Measurements from ENCODE around the gene UQCC2. TPM values are rescaled to one million over a fixed set of nuclear protein-coding genes. Genes with fewer than 3 reads are reported as not detected.

Gene UQCC2
- total RNA-seq, 2 experiments from 2014 or later = 64.9 to 85.3 TPM

DNA sequence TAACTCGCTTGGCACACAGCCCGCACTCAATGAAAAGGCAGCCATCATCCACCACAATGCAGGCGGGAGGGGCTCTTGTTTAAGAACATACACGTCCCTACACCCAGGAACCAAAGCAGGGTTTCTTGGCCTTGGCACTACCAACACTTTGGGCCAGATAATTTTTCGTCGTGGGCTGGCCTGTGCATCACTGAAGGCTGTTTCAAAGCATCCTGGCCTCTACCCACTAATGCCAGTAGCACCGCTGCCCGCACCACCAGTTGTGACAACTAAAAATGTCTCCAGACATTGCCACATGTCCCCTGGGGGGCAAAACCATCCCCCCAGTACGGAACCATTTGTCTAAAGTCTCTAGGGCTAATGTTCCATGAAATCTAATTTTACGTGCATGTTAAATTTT is 13.0 kb downstream of the UQCC2 start:
- no peaks in the 10 kb centered on the region for H3K9me3 ChIP-seq (ENCODE audit: low read length)
- peaks cover 35% of the 10 kb centered on the region for H3K4me1 ChIP-seq (ENCODE audit: insufficient read depth, low read length, poor library complexity, severe bottlenecking)
- no peak for TF ChIP-seq EZH2phosphoT487 (IDR thresholded peaks at IDR 0.05; ENCODE audit: borderline replicate concordance, low read depth, low read length)
- TF ChIP-seq, protein P1, sequence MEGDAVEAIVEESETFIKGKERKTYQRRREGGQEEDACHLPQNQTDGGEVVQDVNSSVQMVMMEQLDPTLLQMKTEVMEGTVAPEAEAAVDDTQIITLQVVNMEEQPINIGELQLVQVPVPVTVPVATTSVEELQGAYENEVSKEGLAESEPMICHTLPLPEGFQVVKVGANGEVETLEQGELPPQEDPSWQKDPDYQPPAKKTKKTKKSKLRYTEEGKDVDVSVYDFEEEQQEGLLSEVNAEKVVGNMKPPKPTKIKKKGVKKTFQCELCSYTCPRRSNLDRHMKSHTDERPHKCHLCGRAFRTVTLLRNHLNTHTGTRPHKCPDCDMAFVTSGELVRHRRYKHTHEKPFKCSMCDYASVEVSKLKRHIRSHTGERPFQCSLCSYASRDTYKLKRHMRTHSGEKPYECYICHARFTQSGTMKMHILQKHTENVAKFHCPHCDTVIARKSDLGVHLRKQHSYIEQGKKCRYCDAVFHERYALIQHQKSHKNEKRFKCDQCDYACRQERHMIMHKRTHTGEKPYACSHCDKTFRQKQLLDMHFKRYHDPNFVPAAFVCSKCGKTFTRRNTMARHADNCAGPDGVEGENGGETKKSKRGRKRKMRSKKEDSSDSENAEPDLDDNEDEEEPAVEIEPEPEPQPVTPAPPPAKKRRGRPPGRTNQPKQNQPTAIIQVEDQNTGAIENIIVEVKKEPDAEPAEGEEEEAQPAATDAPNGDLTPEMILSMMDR (conservative IDR thresholded peaks at IDR 0.05; ENCODE audit: low read length) = no peak
- CTCF ChIA-PET (ENCODE audit: unreplicated experiment) = no interaction called here
- intact Hi-C loops (cut with micrococcal nuclease; ENCODE audit: unreplicated experiment) = no loop called here
- BruUV-seq (replicated peaks) = no TSS peak
- DNase-seq (ENCODE audit: low spot score) = no peak
- no peak overlapping the region for H3K27ac ChIP-seq (ENCODE audit: low read depth, low read length, poor library complexity, severe bottlenecking)
- no peaks in the 10 kb centered on the region for H3K79me2 ChIP-seq (ENCODE audit: insufficient read depth, low read depth, low read length)
- H3K4me3 ChIP-seq (ENCODE audit: low read depth, low read length, poor library complexity, severe bottlenecking) = no peak overlapping the region
- 0 out of 2 replicates have a peak, but pooled peaks cover 6% of the 10 kb centered on the region for H4K20me1 ChIP-seq (ENCODE audit: insufficient read depth, low read length)
- no peak overlapping the region for H2AFZ ChIP-seq (ENCODE audit: low read length)
- H3K36me3 ChIP-seq (ENCODE audit: insufficient read depth, low read length) = peaks cover 86% of the 10 kb centered on the region
- H3K9me2 ChIP-seq (ENCODE audit: insufficient read depth, low read length) = no peaks in the 10 kb centered on the region
- H3K4me2 ChIP-seq (ENCODE audit: low read length) = no peak overlapping the region
- POLR2A ChIA-PET = interaction anchor here (1.7 kb wide), 1 partner anchor 117 kb away, joined by 3 read pairs; no protein-coding TSS in a partner anchor

GRCh38 chr6:33697845-33698244 is 13.7 kb downstream of the UQCC2 start:
- no peak overlapping the region for H3K4me2 ChIP-seq (ENCODE audit: low read length)
- H3K27ac ChIP-seq (ENCODE audit: low read depth, low read length, poor library complexity, severe bottlenecking) = no peak overlapping the region

More at GRCh38 chr6:33697845-33698244, 13.7 kb downstream of the UQCC2 start:
- intact Hi-C loops (cut with micrococcal nuclease; ENCODE audit: unreplicated experiment) = no loop called here
- BruUV-seq (replicated peaks) = no TSS peak
- no peak for DNase-seq (ENCODE audit: low spot score)
- Histone ChIP-seq H2AFZ (ENCODE audit: low read length) (no peak overlapping the region), H3K9me3 (ENCODE audit: low read length) (no peaks in the 10 kb centered on the region), H3K79me2 (ENCODE audit: insufficient read depth, low read depth, low read length) (no peaks in the 10 kb centered on the region), H3K36me3 (ENCODE audit: insufficient read depth, low read length) (peaks cover 92% of the 10 kb centered on the region), H3K9me2 (ENCODE audit: insufficient read depth, low read length) (no peaks in the 10 kb centered on the region), H4K20me1 (ENCODE audit: insufficient read depth, low read length) (0 out of 2 replicates have a peak, but pooled peaks cover 6% of the 10 kb centered on the region), H3K4me3 (ENCODE audit: low read depth, low read length, poor library complexity, severe bottlenecking) (no peak overlapping the region), H3K4me1 (ENCODE audit: insufficient read depth, low read length, poor library complexity, severe bottlenecking) (peaks cover 35% of the 10 kb centered on the region)
- TF ChIP-seq EZH2phosphoT487 (IDR thresholded peaks at IDR 0.05; ENCODE audit: borderline replicate concordance, low read depth, low read length) = no peak
- TF ChIP-seq, protein P1 (conservative IDR thresholded peaks at IDR 0.05; ENCODE audit: low read length) = no peak
- ChIA-PET CTCF (ENCODE audit: unreplicated experiment) (interaction anchor here (0.6 kb wide), 1 partner anchor 11 kb away, joined by 5 read pairs; no protein-coding TSS in a partner anchor), POLR2A (interaction anchor here (0.6 to 1.7 kb wide), 4 partner anchors 11 to 664 kb away, joined by 3 read pairs; partner anchors contain the start of gene UQCC2)
